KOPT-K1 (cell line): ENCODE measurements around the gene ARG1.
"Not testable (repeated sequence)": the region's sequence is repeated elsewhere in the genome, so short reads cannot be mapped to it uniquely, and the experiment has no call there.

Source experiments
- H3K27ac ChIP-seq: fragments of 200-600 bp; sonication (generic); 2 replicates; pipeline ENCODE4 v1.5.1; 2016; ENCODE audit warnings: antibody characterized with exemption, mild to moderate bottlenecking, low read depth, low read length; ENCODE audit not compliant: poor library complexity, severe bottlenecking
- H3K36me3 ChIP-seq: fragments of 200-600 bp; sonication (generic); 2 replicates; pipeline ENCODE4 v1.5.1; 2017; ENCODE audit warnings: antibody characterized with exemption, mild to moderate bottlenecking, low read length, moderate library complexity; ENCODE audit not compliant: insufficient read depth
- H3K9me3 ChIP-seq: fragments of 200-600 bp; sonication (generic); 2 replicates; pipeline ENCODE4 v1.5.1; 2017; ENCODE audit warnings: antibody characterized with exemption, low read length, mild to moderate bottlenecking; ENCODE audit not compliant: insufficient read depth, poor library complexity, severe bottlenecking

Gene ARG1

DNA sequence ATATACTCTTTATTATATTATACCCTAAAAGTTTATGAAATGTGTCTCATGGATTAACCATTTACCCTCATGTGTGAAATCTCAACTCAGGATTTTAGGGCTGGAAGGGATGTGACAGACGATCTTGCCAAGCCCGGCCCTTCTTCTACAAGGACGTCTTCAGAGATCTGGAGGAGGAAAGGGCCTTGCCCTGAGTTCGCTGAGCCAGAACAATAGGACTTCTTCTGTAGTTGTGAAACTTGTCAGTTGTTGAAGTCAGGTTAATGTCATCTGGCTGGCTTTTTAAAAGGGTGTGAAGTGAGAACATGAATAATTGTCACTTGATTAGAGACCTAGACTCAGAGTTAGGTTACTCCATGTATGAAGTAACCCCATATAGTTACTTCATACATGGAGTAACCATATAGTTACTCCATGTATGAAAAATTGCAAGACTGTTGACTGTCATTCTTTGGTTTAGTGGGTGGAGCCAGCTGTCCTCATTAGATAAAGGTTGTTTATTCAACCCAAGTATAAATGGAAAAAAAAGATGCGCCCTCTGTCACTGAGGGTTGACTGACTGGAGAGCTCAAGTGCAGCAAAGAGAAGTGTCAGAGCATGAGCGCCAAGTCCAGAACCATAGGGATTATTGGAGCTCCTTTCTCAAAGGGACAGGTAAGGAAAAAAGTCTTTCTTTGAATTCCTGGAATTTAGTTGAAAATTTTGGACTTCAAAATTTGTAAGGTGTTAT, at the start of gene ARG1:
Gene ARG1 (plus strand): TSS at position 541 of the 730 bp plus-strand sequence. CDS start 57 bp downstream, at position 598.
- Histone ChIP-seq H3K9me3 (no peaks in the 10 kb centered on the region), H3K36me3 (0 out of 2 replicates have a peak, but pooled peaks cover 4% of the 10 kb centered on the region), H3K27ac (no peak within 1 kb of the TSS)

DNA sequence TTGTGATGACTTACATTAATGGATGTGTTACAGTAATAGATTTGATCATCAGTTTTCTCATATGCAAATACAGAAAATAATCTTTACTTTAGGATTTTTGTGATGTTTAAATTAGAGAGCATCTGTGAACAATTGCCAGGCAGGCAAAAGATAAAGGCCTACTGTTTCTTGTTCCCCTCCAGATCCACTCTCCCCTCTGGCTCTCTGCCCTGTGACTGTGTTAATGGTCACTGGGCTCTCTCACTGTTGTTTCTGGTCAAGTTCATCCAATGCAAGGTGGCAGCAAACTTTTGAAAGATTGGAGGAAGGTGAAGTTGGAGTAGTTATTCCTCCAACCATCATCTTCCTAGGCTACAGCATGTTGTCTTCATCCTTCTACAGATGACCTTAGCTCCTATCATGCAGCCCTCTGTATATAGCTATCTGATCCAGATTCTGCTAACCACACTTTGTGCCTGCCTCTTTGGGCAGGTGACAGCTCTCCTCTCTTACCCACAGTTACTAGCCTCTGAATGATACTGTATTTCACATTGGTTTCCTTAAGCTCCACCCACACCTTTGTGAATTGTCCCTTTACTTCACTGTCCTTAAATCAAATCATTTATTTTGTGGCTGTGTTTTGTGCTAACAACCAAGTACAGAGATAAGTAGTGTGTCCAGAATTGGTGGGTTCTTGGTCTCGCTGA, 48.9 kb upstream of the ARG1 start:
- no peaks in the 10 kb centered on the region for H3K9me3 ChIP-seq
- H3K36me3 ChIP-seq, result no peaks in the 10 kb centered on the region
- no peak overlapping the region for H3K27ac ChIP-seq

DNA sequence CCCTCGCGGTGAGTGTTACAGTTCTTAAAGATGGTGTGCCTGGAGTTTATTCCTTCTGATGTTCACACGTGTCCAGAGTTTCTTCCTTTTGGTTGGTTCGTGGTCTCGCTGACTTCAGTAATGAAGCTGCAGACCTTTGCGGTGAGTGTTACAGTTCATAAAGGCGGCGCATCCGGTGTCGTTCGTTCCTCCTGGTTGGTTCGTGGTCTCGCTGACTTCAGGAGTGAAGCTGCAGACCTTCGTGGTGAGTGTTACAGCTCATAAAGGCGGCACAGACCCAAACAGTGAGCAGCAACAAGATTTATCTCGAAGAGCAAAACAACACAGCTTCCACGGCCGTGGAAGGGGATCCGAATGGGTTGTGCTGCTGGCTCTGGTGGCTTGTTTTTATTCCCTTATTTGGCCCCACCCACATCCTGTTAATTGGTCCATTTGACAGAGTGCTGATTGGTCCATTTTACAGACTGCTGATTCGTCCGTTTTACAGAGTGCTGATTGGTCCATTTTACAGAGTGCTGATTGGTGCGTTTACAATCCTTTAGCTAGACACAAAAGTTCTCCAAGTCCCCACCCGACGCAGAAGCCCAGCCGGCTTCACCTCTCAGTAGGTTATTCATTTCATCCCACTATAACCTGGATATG, 48.2 kb upstream of the ARG1 start:
- H3K27ac ChIP-seq, result no peak overlapping the region
- no peaks in the 10 kb centered on the region for H3K36me3 ChIP-seq
- H3K9me3 ChIP-seq, result no peaks in the 10 kb centered on the region

DNA sequence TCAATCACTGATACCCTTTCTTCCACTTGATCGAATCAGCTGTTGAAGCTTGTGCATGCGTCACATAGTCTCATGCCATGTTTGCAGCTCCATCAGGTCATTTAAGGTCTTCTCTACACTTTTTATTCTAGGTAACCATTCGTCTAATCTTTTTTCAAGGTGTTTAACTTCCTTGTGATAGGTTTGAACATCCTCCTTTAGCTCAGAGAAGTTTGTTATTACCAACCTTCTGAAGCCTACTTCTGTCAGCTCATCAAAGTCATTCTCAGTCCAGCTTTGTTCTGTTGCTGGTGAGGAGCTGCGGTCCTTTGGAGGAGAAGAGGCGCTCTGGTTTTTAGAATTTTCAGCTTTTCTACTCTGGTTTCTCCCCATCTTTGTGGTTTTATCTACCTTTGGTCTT, 42.1 kb upstream of the ARG1 start:
- H3K27ac ChIP-seq, H3K36me3 ChIP-seq, H3K9me3 ChIP-seq: not testable (repeated sequence)

DNA sequence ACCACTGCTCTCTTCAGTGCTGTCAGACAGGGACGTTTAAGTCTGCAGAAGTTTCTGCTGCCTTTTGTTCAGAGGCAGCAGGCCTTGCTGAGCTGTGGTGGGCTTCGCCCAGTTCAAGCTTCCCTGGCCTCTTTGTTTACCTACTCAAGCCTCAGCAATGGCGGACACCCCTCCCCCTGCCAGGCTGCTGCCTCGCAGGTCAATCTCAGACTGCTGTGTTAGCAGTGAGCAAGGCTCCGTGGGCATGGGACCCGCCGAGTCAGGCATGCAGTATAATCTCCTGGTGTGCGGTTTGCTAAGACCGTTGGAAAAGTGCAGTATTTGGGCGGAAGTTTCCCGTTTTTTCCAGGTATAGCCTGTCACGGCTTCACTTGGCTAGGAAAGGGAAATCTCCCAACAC, 41.3 kb upstream of the ARG1 start:
- H3K9me3 ChIP-seq, H3K36me3 ChIP-seq, H3K27ac ChIP-seq: not testable (repeated sequence)

DNA sequence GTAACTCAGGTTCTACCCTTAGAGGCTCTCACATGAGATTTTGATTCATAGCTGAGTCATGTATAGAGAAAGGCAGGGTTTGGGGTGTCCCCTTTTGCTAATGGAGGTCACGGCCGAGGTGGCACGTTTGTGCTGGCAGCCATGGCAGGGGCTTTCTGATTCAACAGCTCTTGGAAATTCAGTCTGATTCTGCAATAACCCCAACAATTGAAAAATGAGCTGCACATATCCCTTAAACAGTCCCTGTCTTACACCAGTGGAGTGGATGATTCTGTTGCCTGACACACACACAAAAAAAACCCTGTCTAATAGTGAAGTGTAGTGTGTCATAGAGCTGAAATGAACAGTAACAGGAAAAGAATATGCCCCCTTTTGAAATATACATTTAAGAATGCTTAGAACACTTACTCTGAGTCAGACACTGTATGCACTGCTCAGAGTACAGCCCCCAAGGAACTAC, 40.4 kb upstream of the ARG1 start:
- Histone ChIP-seq H3K27ac (peak overlapping the region; percentile 31), H3K36me3 (no peaks in the 10 kb centered on the region), H3K9me3 (no peaks in the 10 kb centered on the region)

DNA sequence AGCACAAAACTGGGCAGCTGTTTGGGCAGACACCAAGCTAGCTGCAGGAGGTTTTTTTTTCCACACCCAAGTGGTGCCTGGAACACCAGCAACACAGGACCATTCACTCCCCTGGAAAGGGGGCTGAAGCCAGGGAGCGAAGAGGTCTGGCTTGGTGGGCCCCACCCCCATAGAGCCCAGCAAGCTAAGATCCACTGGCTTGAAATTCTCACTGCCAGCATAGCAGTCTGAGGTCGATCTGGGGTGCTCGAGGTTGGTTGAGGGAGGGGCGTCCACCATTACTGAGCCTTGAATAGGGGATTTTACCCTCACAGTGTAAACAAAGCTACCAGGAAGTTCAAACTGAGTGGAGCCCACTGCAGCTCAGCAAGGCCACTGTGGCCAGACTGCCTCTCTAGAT, 34.4 kb upstream of the ARG1 start:
- not testable (repeated sequence) for H3K9me3 ChIP-seq, H3K36me3 ChIP-seq, H3K27ac ChIP-seq

DNA sequence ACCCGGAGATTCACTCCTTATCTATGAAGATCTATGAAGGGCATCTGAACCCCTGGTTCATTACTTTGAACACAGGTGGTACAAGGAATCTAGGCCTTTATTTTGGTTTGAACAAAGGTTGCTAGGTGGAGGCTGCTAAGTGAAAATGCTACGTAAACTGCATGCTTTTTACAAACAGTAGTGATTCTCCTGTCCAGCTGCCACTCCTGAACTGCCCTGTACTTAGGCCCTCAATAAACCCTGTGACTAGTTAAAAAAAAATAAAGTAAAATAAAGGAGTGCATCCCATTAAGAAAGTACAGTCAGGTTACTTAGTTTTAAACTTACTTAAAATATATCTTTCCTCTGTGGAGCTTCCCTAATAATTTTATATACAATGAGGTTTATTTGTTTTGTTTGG, 27.7 kb upstream of the ARG1 start:
- no peaks in the 10 kb centered on the region for H3K9me3 ChIP-seq
- no peaks in the 10 kb centered on the region for H3K36me3 ChIP-seq
- H3K27ac ChIP-seq, result no peak overlapping the region

DNA sequence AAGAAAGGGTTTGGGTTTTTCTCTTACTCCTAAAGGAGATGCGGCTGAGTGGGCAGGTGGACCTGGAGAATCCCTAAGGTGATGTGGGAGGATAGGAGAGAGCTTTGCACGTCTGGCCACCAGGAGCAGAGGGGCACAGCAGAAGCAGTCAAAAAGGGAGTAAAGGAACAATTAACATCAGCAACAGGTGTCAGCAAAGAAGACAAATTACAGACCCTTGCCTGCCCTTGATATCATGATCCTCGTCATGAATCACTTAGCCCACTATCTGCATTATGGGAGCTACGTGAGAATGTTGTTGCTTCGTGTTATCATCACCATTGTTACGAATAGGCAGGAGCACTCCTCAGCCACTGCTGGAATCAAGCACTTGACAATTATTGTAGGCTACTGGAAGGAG, 25.5 kb upstream of the ARG1 start:
- Histone ChIP-seq H3K36me3 (no peaks in the 10 kb centered on the region), H3K9me3 (no peaks in the 10 kb centered on the region), H3K27ac (no peak overlapping the region)

DNA sequence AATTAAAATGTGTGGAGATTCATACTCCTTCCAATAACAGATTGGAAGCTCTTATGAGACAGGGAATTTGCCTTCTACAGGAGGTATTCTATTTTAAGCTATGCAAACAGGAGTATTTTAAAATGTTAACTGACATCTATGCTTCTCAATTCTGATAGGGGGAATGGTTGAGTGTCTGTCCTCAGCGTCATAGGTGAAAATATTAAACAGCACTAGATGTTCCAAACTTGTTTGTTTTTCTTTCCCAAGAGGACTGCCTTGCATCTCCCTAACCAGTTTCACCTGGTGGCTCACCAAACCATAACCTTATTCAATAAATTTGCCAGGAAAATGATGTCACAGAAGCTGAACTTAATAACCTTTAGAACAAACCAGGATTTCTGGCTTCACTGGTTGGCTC, 24.6 kb upstream of the ARG1 start:
- H3K36me3 ChIP-seq, result no peaks in the 10 kb centered on the region
- H3K9me3 ChIP-seq, result no peaks in the 10 kb centered on the region
- no peak overlapping the region for H3K27ac ChIP-seq

DNA sequence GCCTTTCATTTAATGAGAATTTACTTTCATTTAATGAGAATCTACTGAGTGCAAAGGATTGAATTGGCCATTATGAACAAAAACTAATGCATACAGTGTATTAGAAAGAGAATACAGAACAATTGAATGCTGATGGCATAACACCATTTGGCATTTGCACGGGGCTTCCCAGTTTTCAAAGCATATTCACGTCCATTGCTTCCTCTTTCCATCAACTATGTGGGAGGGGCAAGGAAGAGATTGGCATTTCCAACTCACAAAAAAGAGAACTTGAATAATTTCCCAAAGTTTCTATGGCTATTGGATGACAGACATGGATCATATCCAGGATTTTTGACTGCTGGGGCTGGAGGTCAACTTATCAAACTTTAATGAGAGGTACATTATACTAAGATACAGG, 23.2 kb upstream of the ARG1 start:
- H3K27ac ChIP-seq, result no peak overlapping the region
- no peaks in the 10 kb centered on the region for H3K9me3 ChIP-seq
- H3K36me3 ChIP-seq, result no peaks in the 10 kb centered on the region

DNA sequence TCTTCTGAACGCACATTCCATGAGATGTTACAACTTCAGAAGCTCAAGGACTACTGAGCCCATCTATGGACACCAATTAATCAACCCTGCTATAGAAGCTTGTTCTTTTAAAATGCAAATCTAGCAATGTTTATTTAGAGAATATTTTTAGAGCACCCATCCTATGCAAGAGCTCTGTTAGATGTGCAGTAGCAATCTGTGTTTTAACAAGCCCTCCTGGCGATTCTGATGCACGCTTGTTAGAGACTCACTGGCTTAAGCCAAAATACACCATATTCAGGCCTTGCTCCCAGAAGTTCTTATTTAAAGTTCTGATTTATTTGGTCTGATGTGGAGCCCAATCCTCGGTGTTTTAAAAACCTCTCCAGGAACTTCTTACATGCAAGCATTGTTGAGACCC, 21.1 kb upstream of the ARG1 start:
- H3K27ac ChIP-seq, result no peak overlapping the region
- no peaks in the 10 kb centered on the region for H3K9me3 ChIP-seq
- H3K36me3 ChIP-seq, result no peaks in the 10 kb centered on the region

DNA sequence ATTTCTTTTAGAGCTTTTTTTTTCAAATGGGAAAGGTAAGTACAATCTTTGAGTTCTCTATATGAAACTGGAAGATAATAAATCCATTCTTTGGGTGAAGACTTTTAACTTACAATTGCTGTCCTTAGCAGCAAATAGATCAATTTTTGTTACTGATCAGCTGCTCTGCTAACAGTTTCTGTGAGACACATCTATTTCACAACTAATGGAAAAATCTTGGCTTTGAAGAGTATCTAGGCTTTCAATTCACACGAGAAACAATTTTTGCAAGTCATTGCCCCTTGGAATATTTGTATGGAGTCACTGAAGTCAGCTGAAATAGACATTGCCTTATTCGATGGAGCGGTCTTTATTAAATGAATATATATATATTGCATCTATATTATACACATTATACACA, 20.5 kb upstream of the ARG1 start:
- no peaks in the 10 kb centered on the region for H3K36me3 ChIP-seq
- no peaks in the 10 kb centered on the region for H3K9me3 ChIP-seq
- H3K27ac ChIP-seq, result no peak overlapping the region

DNA sequence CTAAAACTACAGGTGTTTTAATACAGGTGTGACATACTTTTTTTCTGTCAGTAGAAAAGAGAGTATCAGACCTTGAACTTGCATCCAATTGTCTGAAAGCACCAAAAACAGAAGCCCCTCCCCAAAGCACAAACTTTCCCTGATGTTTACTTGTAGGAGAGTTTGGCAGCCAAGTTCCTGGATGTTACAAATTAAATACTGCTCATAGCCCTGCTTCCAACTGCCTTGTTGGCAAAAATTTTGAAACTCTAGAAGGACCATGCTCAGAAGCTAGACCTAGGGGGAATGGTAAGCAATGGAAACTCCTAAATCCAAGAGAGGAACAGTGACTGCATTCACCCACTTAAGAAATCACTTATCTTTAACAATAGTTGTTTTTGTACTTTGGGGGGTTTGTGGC, 17.0 kb upstream of the ARG1 start:
- H3K9me3 ChIP-seq, result no peaks in the 10 kb centered on the region
- H3K27ac ChIP-seq, result no peak overlapping the region
- H3K36me3 ChIP-seq, result no peaks in the 10 kb centered on the region

DNA sequence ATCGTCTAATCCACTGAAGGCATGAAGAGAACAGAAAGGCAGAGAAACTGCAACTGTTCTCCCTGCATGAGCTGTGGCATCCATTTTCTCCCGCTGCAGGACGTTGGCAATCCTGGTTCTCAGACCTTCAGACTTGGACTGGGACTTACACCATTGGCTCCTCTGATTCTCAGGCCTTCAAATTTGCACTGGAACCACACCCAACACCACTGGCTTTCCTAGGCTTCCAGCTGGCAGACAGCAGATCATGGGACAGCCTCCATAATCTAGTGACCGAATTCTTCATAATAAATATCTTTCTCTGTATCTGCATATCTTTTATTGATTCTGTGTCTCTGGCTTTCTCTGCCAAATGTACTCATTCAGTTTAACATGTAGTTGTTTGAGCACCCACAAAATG, 14.1 kb upstream of the ARG1 start:
- Histone ChIP-seq H3K9me3 (no peaks in the 10 kb centered on the region), H3K27ac (no peak overlapping the region), H3K36me3 (no peaks in the 10 kb centered on the region)
